H1 (cell line): ENCODE data around the gene KLHL7. TPM values are rescaled to one million over a fixed set of nuclear protein-coding genes. Genes with fewer than 3 reads are reported as not detected.

Experiments used
- CTCF ChIA-PET: fragments of 300-600 bp; sonication (Branson Sonifier 250); formaldehyde crosslinking; loops from one replicate; lab custom pipeline; 2021; ENCODE audit not compliant: partially characterized antibody; lab: Charles Lee
- POLR2A ChIA-PET: fragments of 300-600 bp; sonication (Branson Sonifier 250); formaldehyde crosslinking; loops from one replicate; lab custom pipeline; 2021; ENCODE audit warnings: inconsistent platforms; ENCODE audit not compliant: partially characterized antibody; lab: Charles Lee
- DNase-seq, 2 experiments: peaks; one replicate each; pipeline versions ENCODE4 v3.0.0 to v3.0.0-alpha.2; 2010 to 2022; ENCODE audit warnings: low spot score in 2 of 2, low read depth in 1 of 2, mixed read lengths in 1 of 2
- FAIRE-seq: peaks from 2 replicates; lab custom pipeline; 2011; peaks lifted over from hg19 to GRCh38; lab: Jason Lieb, UNC
- H2AFZ ChIP-seq: 2 replicates; pipeline ENCODE4 v1.8.1; 2012; ENCODE audit warnings: low read length, inconsistent platforms
- H2AK5ac ChIP-seq: 2 replicates; pipeline ENCODE4 v1.6.1; 2013; ENCODE audit warnings: low read depth, low read length
- H2BK120ac ChIP-seq: replicated peaks from 2 replicates; pipeline ENCODE3; 2013; ENCODE audit warnings: low read depth, low read length, inconsistent platforms
- H2BK12ac ChIP-seq: 2 replicates; pipeline ENCODE4 v1.6.1; 2013; ENCODE audit warnings: low read depth, low read length
- H2BK15ac ChIP-seq: 2 replicates; pipeline ENCODE4 v1.6.1; 2013; ENCODE audit warnings: low read length
- H2BK20ac ChIP-seq: 2 replicates; pipeline ENCODE4 v1.6.1; 2013; ENCODE audit warnings: low read length
- H2BK5ac ChIP-seq: 2 replicates; pipeline ENCODE4 v1.6.1; 2013; ENCODE audit warnings: low read depth, low read length
- H3K14ac ChIP-seq: 2 replicates; pipeline ENCODE4 v1.6.1; 2013; ENCODE audit warnings: inconsistent platforms; ENCODE audit not compliant: insufficient read length
- H3K18ac ChIP-seq: 2 replicates; pipeline ENCODE4 v1.6.1; 2013; ENCODE audit warnings: low read length; ENCODE audit errors: extremely low read depth
- H3K23ac ChIP-seq: 2 replicates; pipeline ENCODE4 v1.6.1; 2013; ENCODE audit warnings: inconsistent platforms; ENCODE audit not compliant: insufficient read length
- H3K23me2 ChIP-seq: 2 replicates; pipeline ENCODE4 v1.6.1; 2013; ENCODE audit warnings: low read depth, low read length
- H3K27ac ChIP-seq: 2 replicates; pipeline ENCODE4 v1.6.1; 2011; ENCODE audit warnings: low read depth, low read length, inconsistent platforms
- H3K27me3 ChIP-seq, 4 experiments: replicated peaks in 1 of 4; 1 replicate in 1 of 4; 2 replicates in 3 of 4; pipeline versions ENCODE4 v1.6.1 to v1.8.1; 2011 to 2013; ENCODE audit warnings: low read length in 3 of 4, mild to moderate bottlenecking in 3 of 4, inconsistent platforms in 2 of 4, mixed read lengths in 2 of 4, moderate library complexity in 1 of 4; ENCODE audit not compliant: control insufficient read depth in 3 of 4, insufficient read depth in 3 of 4; ENCODE audit errors: extremely low read depth in 1 of 4
- H3K36me3 ChIP-seq, 4 experiments: 2 replicates each; pipeline versions ENCODE4 v1.6.1 to v1.8.1; 2011 to 2013; ENCODE audit warnings: mild to moderate bottlenecking in 4 of 4, low read length in 3 of 4, moderate library complexity in 2 of 4, control low read depth in 1 of 4, inconsistent platforms in 1 of 4; ENCODE audit not compliant: insufficient read depth in 4 of 4, control insufficient read depth in 2 of 4
- H3K4ac ChIP-seq: replicated peaks from 2 replicates; pipeline ENCODE3; 2013; ENCODE audit warnings: low read length, low read depth, mixed read lengths, inconsistent platforms; ENCODE audit not compliant: insufficient read length
- H3K4me1 ChIP-seq, 4 experiments: replicated peaks in 1 of 4; 1 replicate in 1 of 4; 2 replicates in 3 of 4; pipeline versions ENCODE4 v1.6.1 to v1.8.1; 2011 to 2013; ENCODE audit warnings: low read length in 3 of 4, inconsistent platforms in 2 of 4, mixed read lengths in 1 of 4; ENCODE audit not compliant: insufficient read depth in 4 of 4, control insufficient read depth in 3 of 4
- H3K4me2 ChIP-seq, 2 experiments: 2 replicates each; pipeline versions ENCODE4 v1.6.1 to v1.8.1; 2011 to 2013; ENCODE audit warnings: low read depth in 2 of 2, low read length in 2 of 2, control low read depth in 1 of 2, inconsistent platforms in 1 of 2, mild to moderate bottlenecking in 1 of 2; ENCODE audit not compliant: insufficient read depth in 1 of 2
- H3K4me3 ChIP-seq, 4 experiments: fragments of 200-600, 300-600 bp in 1 of 4; sonication (generic), shearing (Covaris generic), sonication (Bioruptor Twin) in 1 of 4; 2 replicates each; pipeline versions ENCODE4 v1.5.1 to v1.8.1; 2011 to 2016; ENCODE audit warnings: low read length in 4 of 4, low read depth in 3 of 4, control low read depth in 2 of 4, inconsistent platforms in 2 of 4, mild to moderate bottlenecking in 2 of 4, mixed read lengths in 1 of 4, moderate library complexity in 1 of 4; ENCODE audit not compliant: insufficient read depth in 2 of 4; ENCODE audit errors: extremely low read depth in 1 of 4
- H3K56ac ChIP-seq: replicated peaks from 2 replicates; pipeline ENCODE3; 2013; ENCODE audit warnings: low read depth, mild to moderate bottlenecking, mixed read lengths, low read length, inconsistent platforms; ENCODE audit not compliant: insufficient read length
- H3K79me1 ChIP-seq: 2 replicates; pipeline ENCODE4 v1.6.1; 2013; ENCODE audit warnings: low read depth, low read length, control low read depth
- H3K79me2 ChIP-seq, 2 experiments: 2 replicates each; pipeline versions ENCODE4 v1.6.1 to v1.8.1; 2012 to 2013; ENCODE audit warnings: low read length in 2 of 2, mild to moderate bottlenecking in 2 of 2, inconsistent platforms in 1 of 2; ENCODE audit not compliant: insufficient read depth in 2 of 2, control insufficient read depth in 1 of 2
- H3K9ac ChIP-seq, 4 experiments: replicated peaks in 1 of 4; 1 replicate in 1 of 4; 2 replicates in 3 of 4; pipeline versions ENCODE4 v1.6.1 to v1.8.1; 2011 to 2013; ENCODE audit warnings: low read depth in 3 of 4, low read length in 3 of 4, control low read depth in 2 of 4, mild to moderate bottlenecking in 2 of 4, moderate library complexity in 2 of 4, inconsistent platforms in 1 of 4; ENCODE audit errors: extremely low read depth in 1 of 4
- H3K9me3 ChIP-seq, 2 experiments: 2 replicates each; pipeline versions ENCODE4 v1.6.1 to v1.8.1; 2012 to 2013; ENCODE audit warnings: mild to moderate bottlenecking in 2 of 2, moderate library complexity in 2 of 2, control low read depth in 1 of 2, inconsistent platforms in 1 of 2, low read depth in 1 of 2, low read length in 1 of 2, mixed read lengths in 1 of 2; ENCODE audit not compliant: insufficient read depth in 2 of 2
- H4K20me1 ChIP-seq, 2 experiments: replicated peaks in 1 of 2; 2 replicates each; pipeline versions ENCODE3 to v1.8.1; 2011 to 2013; ENCODE audit warnings: inconsistent platforms in 2 of 2, low read length in 2 of 2, mild to moderate bottlenecking in 1 of 2; ENCODE audit not compliant: insufficient read depth in 2 of 2, control insufficient read depth in 1 of 2
- H4K5ac ChIP-seq: 2 replicates; pipeline ENCODE4 v1.6.1; 2013; ENCODE audit warnings: low read length, low read depth, mixed read lengths, inconsistent platforms; ENCODE audit not compliant: insufficient read length
- H4K8ac ChIP-seq: 2 replicates; pipeline ENCODE4 v1.8.0; 2013; ENCODE audit warnings: mild to moderate bottlenecking, moderate library complexity, low read length, inconsistent platforms; ENCODE audit not compliant: insufficient read depth; ENCODE audit errors: extremely low read depth
- H4K91ac ChIP-seq: replicated peaks from 2 replicates; pipeline ENCODE3; 2013; ENCODE audit warnings: low read length, mixed read lengths, inconsistent platforms; ENCODE audit not compliant: insufficient read length
- KDM5A ChIP-seq: fragments of 200-600 bp; IDR thresholded peaks from 2 replicates; pipeline ENCODE4 v1.7.1; 2012; ENCODE audit warnings: mild to moderate bottlenecking, low read length, inconsistent platforms, mixed read lengths
- PHF8 ChIP-seq: fragments of 200-600 bp; sonication (generic); conservative IDR thresholded peaks from 2 replicates; pipeline ENCODE4 v1.7.1; 2012; ENCODE audit warnings: low read depth, mild to moderate bottlenecking, inconsistent platforms, low read length, moderate library complexity
- TBP ChIP-seq: IDR thresholded peaks from 2 replicates; pipeline ENCODE4 v1.6.1; 2011; ENCODE audit warnings: low read depth, low read length, improper control_type of control experiment
- TCF12 ChIP-seq: IDR thresholded peaks from 2 replicates; pipeline ENCODE4 v1.6.1; 2011; ENCODE audit warnings: low read depth, mild to moderate bottlenecking, low read length
- WGBS, 2 experiments: shearing (Covaris generic) in 1 of 2; methylation state at CpG; one replicate each; pipeline versions ENCODE4 v1.1.6 to v1.1.7; 2013 to 2015; ENCODE audit warnings: low lambda C conversion rate in 2 of 2, mixed read lengths in 2 of 2, inconsistent platforms in 1 of 2, low coverage in 1 of 2, missing lambda C conversion rate in 1 of 2; ENCODE audit not compliant: insufficient replicate concordance in 2 of 2, insufficient coverage in 1 of 2, insufficient read length in 1 of 2; ENCODE audit errors: extremely low coverage in 1 of 2, missing lambda C conversion rate in 1 of 2; 5-methylcytosine and 5-hydroxymethylcytosine counted together
- polyA plus RNA-seq, 7 experiments: library from polyadenylated mRNA; depleted of rRNA in 3 of 7; stranded (reverse) in 5 of 7; unstranded in 2 of 7; fragments of >200 nt in 5 of 7; fragments of 200-250 nt in 2 of 7; gene quantifications; 1 replicate in 5 of 7; 2 replicates in 1 of 7; 4 replicates in 1 of 7; pipeline versions ENCODE4 v1.2.1 to v1.2.3, GENCODE V29; 2011 to 2013; ENCODE audit warnings: missing spikeins in 2 of 7, mixed read lengths in 2 of 7
- total RNA-seq: library from RNA; stranded (reverse); fragmentation: NEBNext Ultra II Directional; extraction: Animal tissue kit (Norgen Biotek cat#: 25700); gene quantifications from 2 replicates; pipeline ENCODE4 v1.2.1, GENCODE V29; 2021
- TF ChIP-seq, protein P1 (sequence below): IDR thresholded peaks from 2 replicates; pipeline ENCODE4 v1.6.1; 2012; ENCODE audit warnings: inconsistent platforms

The KLHL7 gene
- total and polyA plus RNA-seq, 2 of the 8 experiments (the other 6 are each of a cell fraction or from before 2014, with no cell fraction given): 65.3 to 115 TPM

DNA sequence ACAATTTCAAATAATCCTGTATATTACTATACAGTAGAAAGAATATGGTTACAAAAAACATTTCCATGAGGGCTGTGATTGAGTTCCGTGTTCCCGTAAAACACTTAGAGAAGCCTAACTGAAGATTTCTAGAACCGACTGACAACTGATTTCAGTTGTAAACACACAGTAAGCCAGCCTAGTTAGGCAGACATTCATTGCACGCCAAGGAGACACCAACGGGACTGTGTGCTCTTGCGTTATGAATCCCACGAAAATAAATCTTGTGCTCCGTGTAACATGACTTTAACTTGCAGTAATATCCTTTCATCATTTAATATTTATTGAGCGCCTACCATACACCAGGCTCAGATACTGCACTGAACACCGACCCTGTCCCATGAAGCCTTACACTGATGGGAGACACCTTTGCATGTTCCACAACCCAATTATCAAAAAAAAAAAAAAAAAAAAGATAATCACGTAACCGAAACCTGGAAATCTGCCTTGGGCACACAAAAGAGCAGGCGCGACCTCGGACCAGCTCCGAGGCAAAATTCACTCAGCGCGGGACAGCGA is 420 bp upstream of the KLHL7 start:
- Histone ChIP-seq H2AFZ (peak overlapping the region; percentile 45), H3K14ac (no peak overlapping the region), H2BK15ac (0 out of 2 replicates have a peak overlapping the region, but pooled peaks have one; percentile 8), H3K79me1 (no peaks in the 10 kb centered on the region; the same call in 1 of the 2 replicates), H2BK5ac (no peak overlapping the region; the same call in 1 of the 2 replicates), H3K23me2 (peaks cover 3% of the 10 kb centered on the region; the same call in 1 of the 2 replicates), H3K27me3 (no peaks in the 10 kb centered on the region), H3K4me1 (peaks cover 0 to 5% (median 3%) of the 10 kb centered on the region in 4 experiments; a peak in 3 of 7 replicates), H3K23ac (no peak overlapping the region), H2BK120ac (no peak overlapping the region), H4K5ac (peak overlapping the region; percentile 38), H3K79me2 (peaks cover 24 to 50% of the 10 kb centered on the region in 2 experiments), H3K27ac (peak overlapping the region; percentile 74; the same call in 1 of the 2 replicates), H2BK20ac (no peak overlapping the region), H4K20me1 (peaks cover 0 to 6% of the 10 kb centered on the region in 2 experiments), H3K4me2 (peak overlapping the region; percentile 84), H3K4ac (peak overlapping the region; percentile 2), H2AK5ac (no peak overlapping the region), H3K18ac (no peak overlapping the region), H4K91ac (no peak overlapping the region), H3K9ac (peak overlapping the region in 3 of 4 experiments; percentile 77 to 87 (median 77); a peak in 6 of 7 replicates), H3K4me3 (peak overlapping the region; percentile 93 to 97 (median 94)), H3K56ac (no peak overlapping the region), H3K9me3 (no peaks in the 10 kb centered on the region), H2BK12ac (no peak overlapping the region), H3K36me3 (no peaks in the 10 kb centered on the region), H4K8ac (no peak overlapping the region; the same call in 1 of the 2 replicates)
- ChIA-PET POLR2A (interaction anchor here (0.7 to 4.5 kb wide), 17 partner anchors 11 to 543 kb away, joined by 3 to 96 read pairs (median 4); partner anchors contain the start of gene NUP42), CTCF (no interaction called here)
- WGBS, 2 experiments: 3% methylated on average over 10 of the region's 19 CpGs; no CpG with 5 or more reads in 1 of the 2 experiments
- no peak for TF ChIP-seq TBP
- TF ChIP-seq, protein P1, sequence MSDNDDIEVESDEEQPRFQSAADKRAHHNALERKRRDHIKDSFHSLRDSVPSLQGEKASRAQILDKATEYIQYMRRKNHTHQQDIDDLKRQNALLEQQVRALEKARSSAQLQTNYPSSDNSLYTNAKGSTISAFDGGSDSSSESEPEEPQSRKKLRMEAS: no peak
- TF ChIP-seq KDM5A: peak; percentile 85; the same call in 1 of the 2 replicates
- peak; percentile 76 for TF ChIP-seq PHF8
- TF ChIP-seq TCF12: 0 out of 2 replicates have a peak, but pooled peaks have one; percentile 68
- no peak for DNase-seq
- no peak for FAIRE-seq
